Gastrocnemius medialis (tissue), 4 donors: Measurements from ENCODE around the gene RABGAP1L.

Experiments used
- POLR2A ChIP-seq, 2 donors: fragments of 450-650 bp; IDR thresholded peaks; one replicate each; pipeline ENCODE4 v1.6.1; 2017; ENCODE audit warnings: antibody characterized with exemption in 2 of 2, mild to moderate bottlenecking in 2 of 2, moderate library complexity in 2 of 2
- TF ChIP-seq, protein P1 (sequence below), 5 experiments: fragments of 450-650 bp in 3 of 5; fragments of 200-600 bp in 2 of 5; sonication (generic) in 2 of 5; IDR thresholded peaks in 4 of 5; conservative IDR thresholded peaks in 1 of 5; 1 replicate in 4 of 5; 2 replicates in 1 of 5; pipeline ENCODE4 v1.5.1; 2016 to 2019; ENCODE audit warnings: antibody characterized with exemption in 5 of 5, mild to moderate bottlenecking in 3 of 5, moderate library complexity in 3 of 5

DNA sequence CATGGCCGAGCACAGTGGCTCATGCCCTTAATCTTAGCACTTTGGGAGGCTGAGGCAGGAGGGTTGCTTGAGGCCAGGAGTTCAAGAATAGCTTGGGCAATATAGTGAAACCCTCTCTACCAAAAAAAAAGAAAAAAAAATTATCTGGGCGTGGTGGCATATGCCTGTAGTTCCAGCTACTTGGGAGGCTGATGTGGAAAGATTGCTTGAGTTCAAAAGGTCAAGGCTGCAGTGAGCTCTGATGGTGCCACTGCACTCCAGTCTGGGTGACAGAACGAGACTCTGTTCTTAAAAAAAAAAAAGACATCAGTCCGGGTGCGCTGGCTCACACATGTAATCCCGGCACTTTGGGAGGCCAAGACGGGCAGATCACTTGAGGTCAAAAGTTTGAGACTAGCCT is 589.3 kb downstream of the RABGAP1L start:
- TF ChIP-seq, protein P1, sequence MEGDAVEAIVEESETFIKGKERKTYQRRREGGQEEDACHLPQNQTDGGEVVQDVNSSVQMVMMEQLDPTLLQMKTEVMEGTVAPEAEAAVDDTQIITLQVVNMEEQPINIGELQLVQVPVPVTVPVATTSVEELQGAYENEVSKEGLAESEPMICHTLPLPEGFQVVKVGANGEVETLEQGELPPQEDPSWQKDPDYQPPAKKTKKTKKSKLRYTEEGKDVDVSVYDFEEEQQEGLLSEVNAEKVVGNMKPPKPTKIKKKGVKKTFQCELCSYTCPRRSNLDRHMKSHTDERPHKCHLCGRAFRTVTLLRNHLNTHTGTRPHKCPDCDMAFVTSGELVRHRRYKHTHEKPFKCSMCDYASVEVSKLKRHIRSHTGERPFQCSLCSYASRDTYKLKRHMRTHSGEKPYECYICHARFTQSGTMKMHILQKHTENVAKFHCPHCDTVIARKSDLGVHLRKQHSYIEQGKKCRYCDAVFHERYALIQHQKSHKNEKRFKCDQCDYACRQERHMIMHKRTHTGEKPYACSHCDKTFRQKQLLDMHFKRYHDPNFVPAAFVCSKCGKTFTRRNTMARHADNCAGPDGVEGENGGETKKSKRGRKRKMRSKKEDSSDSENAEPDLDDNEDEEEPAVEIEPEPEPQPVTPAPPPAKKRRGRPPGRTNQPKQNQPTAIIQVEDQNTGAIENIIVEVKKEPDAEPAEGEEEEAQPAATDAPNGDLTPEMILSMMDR (IDR thresholded peaks at IDR 0.05 in 4 of 5, conservative IDR thresholded peaks at IDR 0.05 in 1 of 5): no peak
- TF ChIP-seq POLR2A (IDR thresholded peaks at IDR 0.05): no peak
